Prostate gland (tissue), 2 donors: ENCODE results near the gene PPFIA2. TPM values are rescaled to one million over a fixed set of nuclear protein-coding genes. Genes with fewer than 3 reads are reported as not detected.

Source experiments
- DNase-seq: peaks from one replicate; pipeline ENCODE4 v3.0.0-alpha.2; 2019; ENCODE audit warnings: low spot score
- H3K27ac ChIP-seq, 2 donors: fragments of 200-600 bp; sonication (generic); 2 replicates each; pipeline ENCODE4 v1.5.1; 2017 to 2019
- H3K27me3 ChIP-seq: fragments of 200-600 bp; sonication (generic); replicated peaks from 2 replicates; pipeline ENCODE4 v1.5.1; 2019; ENCODE audit not compliant: insufficient read depth
- H3K36me3 ChIP-seq, 2 donors: fragments of 200-600 bp; sonication (generic); 1 replicate in 1 of 2; 2 replicates in 1 of 2; pipeline versions ENCODE4 v1.5.1 to v1.8.1; 2017 to 2019
- H3K4me1 ChIP-seq: fragments of 200-600 bp; sonication (generic); replicated peaks from 2 replicates; pipeline ENCODE4 v1.5.1; 2019
- H3K4me3 ChIP-seq, 2 donors: fragments of 200-600 bp; sonication (generic); 2 replicates each; pipeline ENCODE4 v1.5.1; 2017 to 2019
- H3K9me3 ChIP-seq: fragments of 200-600 bp; sonication (generic); 2 replicates; pipeline ENCODE4 v1.5.1; 2017
- POLR2A ChIP-seq: fragments of 450-650 bp; IDR thresholded peaks from one replicate; pipeline ENCODE4 v1.6.1; 2016; ENCODE audit warnings: antibody characterized with exemption, mild to moderate bottlenecking
- POLR2AphosphoS5 ChIP-seq: sonication (generic); formaldehyde crosslinking; IDR thresholded peaks from one replicate; pipeline ENCODE4 v1.6.1; 2017; ENCODE audit warnings: antibody characterized with exemption
- WGBS: methylation state at CpG from one replicate; pipeline ENCODE4 v1.1.5; 2018; 5-methylcytosine and 5-hydroxymethylcytosine counted together
- intact Hi-C: fragments of 100-400 bp; cut with DNase I; formaldehyde crosslinking; loops from one replicate; pipeline ENCODE4 v1.14.2; 2022
- total RNA-seq, 2 donors: library from RNA; depleted of rRNA; stranded (reverse); fragments of >200 nt; gene quantifications; one replicate each; pipeline ENCODE4 v1.1.0, GENCODE V29; 2016
- TF ChIP-seq, protein P1 (sequence below), 4 experiments: fragments of 200-600 bp in 2 of 4; fragments of 450-650 bp in 2 of 4; sonication (generic) in 2 of 4; IDR thresholded peaks; 1 replicate in 3 of 4; 2 replicates in 1 of 4; pipeline ENCODE4 v1.5.1; 2016 to 2019; ENCODE audit warnings: antibody characterized with exemption in 4 of 4, mild to moderate bottlenecking in 2 of 4, moderate library complexity in 2 of 4

The PPFIA2 gene
- total RNA-seq, 2 donors from 2014 or later, result 7.3 to 22.9 TPM

GRCh38 chr12:81757731-81758365 is 1.3 kb downstream of the PPFIA2 start:
- Histone ChIP-seq H3K36me3 (no peaks in the 10 kb centered on the region), H3K4me1 (no peaks in the 10 kb centered on the region), H3K4me3 (no peak overlapping the region), H3K27me3 (no peaks in the 10 kb centered on the region), H3K9me3 (no peaks in the 10 kb centered on the region), H3K27ac (no peak overlapping the region)
- intact Hi-C loops, result no loop called here
- 16% methylated on average over 7 of the region's 7 CpGs for WGBS
- TF ChIP-seq POLR2A, result no peak
- TF ChIP-seq POLR2AphosphoS5, result no peak
- TF ChIP-seq, protein P1, sequence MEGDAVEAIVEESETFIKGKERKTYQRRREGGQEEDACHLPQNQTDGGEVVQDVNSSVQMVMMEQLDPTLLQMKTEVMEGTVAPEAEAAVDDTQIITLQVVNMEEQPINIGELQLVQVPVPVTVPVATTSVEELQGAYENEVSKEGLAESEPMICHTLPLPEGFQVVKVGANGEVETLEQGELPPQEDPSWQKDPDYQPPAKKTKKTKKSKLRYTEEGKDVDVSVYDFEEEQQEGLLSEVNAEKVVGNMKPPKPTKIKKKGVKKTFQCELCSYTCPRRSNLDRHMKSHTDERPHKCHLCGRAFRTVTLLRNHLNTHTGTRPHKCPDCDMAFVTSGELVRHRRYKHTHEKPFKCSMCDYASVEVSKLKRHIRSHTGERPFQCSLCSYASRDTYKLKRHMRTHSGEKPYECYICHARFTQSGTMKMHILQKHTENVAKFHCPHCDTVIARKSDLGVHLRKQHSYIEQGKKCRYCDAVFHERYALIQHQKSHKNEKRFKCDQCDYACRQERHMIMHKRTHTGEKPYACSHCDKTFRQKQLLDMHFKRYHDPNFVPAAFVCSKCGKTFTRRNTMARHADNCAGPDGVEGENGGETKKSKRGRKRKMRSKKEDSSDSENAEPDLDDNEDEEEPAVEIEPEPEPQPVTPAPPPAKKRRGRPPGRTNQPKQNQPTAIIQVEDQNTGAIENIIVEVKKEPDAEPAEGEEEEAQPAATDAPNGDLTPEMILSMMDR (IDR thresholded peaks at IDR 0.05), result no peak
- DNase-seq, result no peak

GRCh38 chr12:81729781-81730180 is 29.4 kb downstream of the PPFIA2 start:
- H3K9me3 ChIP-seq, result no peaks in the 10 kb centered on the region
- H3K4me1 ChIP-seq, result no peaks in the 10 kb centered on the region
- no peak overlapping the region for H3K27ac ChIP-seq
- no peak overlapping the region for H3K4me3 ChIP-seq
- intact Hi-C loops, result no loop called here
- no peak for DNase-seq
- 72% methylated on average over 2 of the region's 2 CpGs for WGBS
- TF ChIP-seq POLR2A, result no peak
- TF ChIP-seq, protein P1 (IDR thresholded peaks at IDR 0.05), result no peak
- no peak for TF ChIP-seq POLR2AphosphoS5
- H3K27me3 ChIP-seq, result no peaks in the 10 kb centered on the region
- H3K36me3 ChIP-seq, result no peaks in the 10 kb centered on the region

DNA sequence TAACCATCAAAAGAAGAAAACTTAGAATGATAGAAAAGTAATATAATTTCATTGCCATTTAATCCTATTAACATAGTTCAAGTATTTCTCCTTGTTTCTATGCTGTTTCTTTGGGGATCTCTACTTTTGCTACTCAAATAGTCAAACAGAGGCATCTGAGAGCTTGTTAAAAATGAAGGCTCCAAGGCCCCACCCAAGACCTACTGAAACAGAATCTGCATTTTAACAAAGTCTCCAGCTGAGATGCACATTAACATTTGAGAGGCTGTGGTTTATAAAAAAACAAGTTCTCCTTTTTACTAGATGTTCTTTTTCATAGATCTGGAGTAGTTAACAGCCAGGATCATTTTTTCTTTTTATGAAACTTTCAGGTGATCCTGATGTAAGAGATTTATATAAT is 31.8 kb downstream of the PPFIA2 start:
- intact Hi-C loops, result no loop called here
- no peak overlapping the region for H3K4me3 ChIP-seq
- H3K27ac ChIP-seq, result no peak overlapping the region
- H3K9me3 ChIP-seq, result no peaks in the 10 kb centered on the region
- no peak for DNase-seq
- no peaks in the 10 kb centered on the region for H3K27me3 ChIP-seq
- no peaks in the 10 kb centered on the region for H3K36me3 ChIP-seq
- H3K4me1 ChIP-seq, result no peaks in the 10 kb centered on the region
- TF ChIP-seq, protein P1 (IDR thresholded peaks at IDR 0.05), result no peak
- no peak for TF ChIP-seq POLR2AphosphoS5
- no peak for TF ChIP-seq POLR2A

DNA sequence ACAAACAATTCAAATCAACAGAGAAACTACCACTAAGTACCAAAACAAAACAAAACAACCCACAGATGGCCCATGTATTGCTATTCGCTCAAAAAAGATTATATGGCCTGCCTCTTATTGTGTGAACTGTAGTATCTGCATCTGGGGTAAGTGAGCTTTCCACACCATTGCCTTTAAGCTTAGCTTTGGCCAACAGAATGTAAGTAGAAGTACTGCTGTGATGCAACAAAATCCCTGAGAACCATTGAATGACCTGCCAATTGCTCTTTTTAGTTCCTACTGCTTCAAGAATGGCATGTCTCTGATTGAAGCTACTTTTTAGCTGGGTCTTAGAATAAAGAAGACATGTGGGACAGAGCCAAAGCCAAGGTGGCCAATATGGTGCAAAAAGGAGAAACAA is 32.5 kb downstream of the PPFIA2 start:
- Histone ChIP-seq H3K36me3 (no peaks in the 10 kb centered on the region), H3K27ac (no peak overlapping the region), H3K4me3 (no peak overlapping the region), H3K27me3 (no peaks in the 10 kb centered on the region), H3K4me1 (no peaks in the 10 kb centered on the region), H3K9me3 (no peaks in the 10 kb centered on the region)
- WGBS, result 65% methylated on average over 1 of the region's 1 CpG
- intact Hi-C loops, result no loop called here
- DNase-seq, result no peak
- TF ChIP-seq POLR2A (no peak), POLR2AphosphoS5 (no peak)
- TF ChIP-seq, protein P1 (IDR thresholded peaks at IDR 0.05), result no peak

GRCh38 chr12:81723361-81723760 is 35.8 kb downstream of the PPFIA2 start:
- no peaks in the 10 kb centered on the region for H3K9me3 ChIP-seq
- no peak overlapping the region for H3K27ac ChIP-seq
- H3K4me3 ChIP-seq, result no peak overlapping the region
- WGBS, result 40% methylated on average over 1 of the region's 1 CpG
- H3K4me1 ChIP-seq, result no peaks in the 10 kb centered on the region
- intact Hi-C loops, result no loop called here
- no peaks in the 10 kb centered on the region for H3K36me3 ChIP-seq
- no peaks in the 10 kb centered on the region for H3K27me3 ChIP-seq
- no peak for DNase-seq
- TF ChIP-seq, protein P1 (IDR thresholded peaks at IDR 0.05), result no peak
- no peak for TF ChIP-seq POLR2AphosphoS5
- no peak for TF ChIP-seq POLR2A
